ENCODE results near the gene HTR2A.

HTR2A gene

DNA sequence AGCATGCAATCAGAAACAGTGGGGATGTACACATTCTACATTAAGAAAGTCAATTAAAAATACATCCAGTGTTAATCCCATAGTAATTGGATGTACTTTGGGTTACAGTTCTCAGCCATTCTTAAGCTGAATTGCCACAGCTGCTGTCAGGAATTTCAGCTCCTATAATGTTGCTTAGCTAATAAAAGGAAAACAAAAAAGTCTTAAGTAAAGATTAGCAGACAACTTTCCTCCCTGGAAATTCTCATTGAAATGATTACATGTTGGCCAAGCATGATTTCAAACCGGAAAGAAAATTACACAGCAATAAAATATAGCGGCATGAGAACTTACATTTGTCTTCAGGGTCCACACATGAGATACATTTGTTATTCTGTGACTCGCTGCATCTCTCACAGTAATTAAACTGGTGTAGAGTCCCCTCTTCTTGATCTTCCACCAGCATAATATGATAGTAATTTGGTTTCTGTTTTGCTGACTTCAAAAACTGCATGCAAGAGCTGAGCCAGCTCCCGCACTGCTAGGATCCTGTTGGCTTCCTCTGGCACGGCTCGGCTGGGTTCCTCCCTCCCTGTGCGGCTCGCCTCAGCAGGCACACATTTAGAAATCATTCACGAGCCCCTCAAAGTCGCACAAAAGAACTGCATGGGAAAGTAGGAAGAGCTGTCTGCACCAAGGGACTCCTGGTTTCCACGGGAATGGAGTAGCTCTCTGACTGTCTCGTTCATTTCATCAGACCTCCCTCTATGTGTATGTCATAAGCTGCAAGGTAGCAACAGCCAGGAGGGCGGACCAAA is at the start of gene HTR2A:
TSS of gene HTR2A (minus strand) at position 713 of the 797 bp plus-strand sequence. CDS start 1,147 bp downstream, outside the sequence.
- peak in 41 of 42 donors; percentile 29 to 83 (median 55) for DNase-seq
- intact Hi-C loops (cut with DNase I) = no loop called here

DNA sequence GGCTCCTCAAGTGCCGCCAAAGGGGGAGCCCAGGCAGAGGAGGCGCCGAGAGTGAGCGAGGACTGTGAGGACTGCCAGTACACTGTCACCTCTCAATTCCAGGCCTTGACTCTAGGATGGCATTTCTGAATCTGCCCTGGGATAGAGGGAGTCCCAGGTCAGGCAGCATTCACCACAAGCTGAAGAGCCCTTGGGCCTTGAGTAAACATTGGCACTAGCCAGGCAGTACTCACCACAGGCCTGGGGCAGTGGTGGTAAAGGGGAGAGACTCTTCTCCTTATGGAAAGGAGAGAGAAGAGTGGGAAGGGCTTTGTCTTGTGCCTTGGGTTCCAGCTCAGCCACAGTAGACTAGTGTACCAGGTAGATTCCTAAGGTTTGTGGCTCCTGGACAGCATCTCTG is 39.7 kb upstream of the HTR2A start:
- no peak for DNase-seq
- intact Hi-C loops (cut with DNase I) = no loop called here

DNA sequence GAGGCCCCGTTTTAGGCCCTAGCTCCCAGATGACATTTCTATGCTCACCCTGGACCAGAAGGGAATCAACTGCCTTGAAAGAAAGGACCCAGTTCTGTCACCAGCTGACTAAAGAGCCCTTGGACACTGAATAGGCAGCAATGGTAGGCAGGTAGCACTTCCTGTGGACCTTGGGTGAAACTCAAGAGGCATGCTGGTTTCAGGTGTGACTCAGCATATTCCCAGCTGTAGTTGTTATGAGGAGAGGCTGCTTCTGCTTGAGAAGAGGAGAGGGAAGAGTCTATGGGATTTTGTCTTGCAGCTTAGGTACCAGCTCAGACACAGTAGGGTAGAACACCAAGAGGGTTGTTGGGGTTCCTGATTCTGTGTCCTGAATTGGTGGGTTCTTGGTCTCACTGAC is 37.9 kb upstream of the HTR2A start:
- no peak for DNase-seq
- intact Hi-C loops (cut with DNase I) = no loop called here

DNA sequence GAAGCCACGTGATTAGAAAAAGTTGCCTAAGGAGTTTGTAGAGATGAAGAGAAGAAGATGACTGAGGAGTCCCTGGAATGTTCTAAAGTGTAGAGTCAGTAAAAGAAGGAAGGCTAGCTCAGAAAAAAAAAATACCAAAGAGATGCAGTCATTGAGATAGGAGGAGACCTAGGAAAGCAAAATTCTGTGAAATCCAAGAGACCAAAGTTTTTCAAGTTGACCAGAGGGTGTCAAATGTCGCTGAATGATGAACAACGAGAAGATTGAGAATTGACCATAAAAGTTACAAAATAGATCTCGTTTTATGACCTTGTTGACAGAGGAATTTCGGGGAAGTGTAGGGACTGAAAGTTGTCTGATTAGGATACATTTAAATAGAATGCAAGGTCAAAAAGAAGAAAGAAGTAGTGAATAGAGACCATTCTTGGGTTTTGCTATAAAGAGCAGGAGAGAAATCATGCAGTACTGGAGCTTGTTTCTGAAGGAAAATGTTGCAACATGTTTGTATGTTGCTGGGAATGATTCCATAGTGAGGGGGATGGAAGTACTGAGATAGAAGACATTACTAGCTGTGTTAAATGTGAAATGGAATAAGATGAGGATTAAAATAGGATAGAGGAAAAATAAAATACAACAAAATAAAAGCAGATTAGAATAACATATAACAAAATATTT is 30.2 kb upstream of the HTR2A start:
- no peak for DNase-seq
- intact Hi-C loops (cut with DNase I) = no loop called here

DNA sequence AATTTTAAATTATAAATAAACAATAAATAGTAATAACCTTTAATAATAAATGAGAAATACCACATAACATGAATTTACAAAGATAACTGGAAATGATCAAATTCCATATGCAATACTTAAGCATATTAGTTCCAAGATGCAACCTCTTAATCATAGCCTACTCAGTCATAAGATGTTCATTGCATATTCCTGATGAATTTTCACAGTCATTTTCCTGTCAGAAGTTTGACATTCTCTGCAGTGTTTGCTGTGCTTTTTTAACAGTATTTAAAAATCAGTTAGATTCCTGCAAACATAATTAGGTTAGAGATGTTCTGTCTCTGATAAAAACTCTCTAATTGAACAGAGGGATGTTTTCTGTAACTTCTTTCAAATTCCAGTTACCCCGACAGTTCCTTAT is 28.6 kb upstream of the HTR2A start:
- DNase-seq = no peak
- intact Hi-C loops (cut with DNase I) = no loop called here

DNA sequence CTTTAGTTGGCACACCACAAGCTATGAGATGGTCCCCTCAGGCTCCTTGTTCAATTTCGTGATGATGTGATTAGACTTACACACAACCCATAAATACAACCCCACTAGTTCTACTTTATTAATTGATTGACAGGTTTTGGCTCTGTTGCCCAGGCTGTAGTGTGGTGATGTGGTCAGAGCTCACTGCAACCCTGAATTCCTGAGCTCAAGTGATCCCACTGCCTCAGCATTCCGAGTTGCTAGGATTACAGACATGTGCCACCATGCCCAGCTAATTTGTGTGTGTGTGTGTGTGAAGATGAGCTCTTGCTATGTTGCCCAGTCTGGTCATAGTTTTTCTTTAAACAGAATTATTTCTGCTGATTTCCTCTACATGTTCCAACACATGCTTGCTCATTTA is 17.5 kb upstream of the HTR2A start:
- intact Hi-C loops (cut with DNase I) = no loop called here
- no peak for DNase-seq

DNA sequence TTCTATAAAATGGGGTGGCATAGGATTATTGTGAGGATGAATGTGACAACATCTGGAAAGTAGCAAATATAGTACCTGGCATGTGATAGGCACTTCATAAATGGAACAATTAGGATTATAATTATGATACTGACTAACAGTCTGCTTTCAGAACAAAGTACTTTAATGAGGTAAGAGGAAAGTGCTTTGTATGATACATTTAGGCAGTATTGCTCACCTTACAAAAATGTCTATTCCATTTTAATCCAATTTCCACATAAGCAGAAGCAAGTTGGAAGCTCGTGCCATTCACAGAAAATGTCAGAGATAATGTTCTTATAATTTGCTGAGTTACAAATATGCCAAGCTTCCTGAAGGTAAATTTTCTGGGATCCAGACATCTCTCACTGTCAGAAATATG is 16.9 kb upstream of the HTR2A start:
- intact Hi-C loops (cut with DNase I) = no loop called here
- DNase-seq = no peak

DNA sequence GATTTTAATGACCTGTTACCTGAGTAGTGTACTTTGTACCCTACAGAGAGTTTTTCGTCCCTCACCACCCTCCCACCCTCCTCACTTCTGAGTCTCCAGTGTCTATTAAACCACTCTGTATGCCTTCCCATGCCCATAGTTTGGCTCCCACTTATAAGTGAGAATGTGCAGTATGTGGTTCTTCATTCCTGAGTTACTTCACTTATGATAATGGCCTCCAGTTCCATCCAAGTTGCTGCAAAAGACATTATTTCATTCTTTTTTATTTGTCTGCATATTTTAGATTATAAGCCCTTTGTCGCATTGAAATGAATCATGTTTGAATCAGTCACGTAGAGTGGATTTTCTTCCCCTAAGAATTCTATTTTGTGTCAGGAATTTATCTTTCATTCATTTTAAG is 12.2 kb upstream of the HTR2A start:
- no peak for DNase-seq
- intact Hi-C loops (cut with DNase I) = no loop called here

DNA sequence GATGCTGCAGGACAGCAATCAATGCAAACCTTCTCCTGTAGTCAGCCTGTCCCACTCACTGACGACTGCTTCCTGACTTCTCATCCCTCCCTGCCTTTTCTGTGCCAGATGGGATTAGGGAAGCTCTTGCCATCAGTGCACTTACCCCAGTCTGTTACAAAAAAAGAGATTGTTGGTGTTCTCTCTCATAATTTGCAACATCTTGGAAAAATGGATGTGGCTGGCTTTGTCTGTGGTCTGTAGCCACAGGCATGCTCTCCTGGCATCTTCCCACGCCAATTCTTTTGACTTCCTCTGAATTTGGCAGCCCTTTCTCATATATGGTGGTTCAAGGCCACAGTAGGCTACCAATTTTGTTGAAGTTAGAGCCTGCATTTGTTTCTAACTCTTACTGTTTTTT is 11.6 kb upstream of the HTR2A start:
- DNase-seq = no peak
- intact Hi-C loops (cut with DNase I) = no loop called here

DNA sequence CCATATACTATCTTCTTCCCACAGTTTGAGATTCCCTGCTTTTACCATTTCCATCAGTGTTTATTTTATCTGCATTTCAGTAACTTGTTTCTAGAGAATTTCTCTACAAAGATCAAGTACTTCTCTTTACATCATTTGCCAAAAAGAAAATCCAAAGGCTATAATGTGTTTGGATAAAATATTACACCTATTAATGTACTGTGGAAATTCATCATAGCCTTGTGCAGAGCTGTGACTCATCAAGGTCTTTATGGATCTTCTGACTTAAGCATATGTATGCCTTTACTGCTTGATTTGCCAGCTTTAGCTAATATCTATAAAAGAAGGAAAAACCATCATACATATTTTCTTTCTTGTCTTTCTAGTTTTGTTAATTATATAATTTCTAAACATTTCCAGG is 9.6 kb upstream of the HTR2A start:
- intact Hi-C loops (cut with DNase I) = no loop called here

DNA sequence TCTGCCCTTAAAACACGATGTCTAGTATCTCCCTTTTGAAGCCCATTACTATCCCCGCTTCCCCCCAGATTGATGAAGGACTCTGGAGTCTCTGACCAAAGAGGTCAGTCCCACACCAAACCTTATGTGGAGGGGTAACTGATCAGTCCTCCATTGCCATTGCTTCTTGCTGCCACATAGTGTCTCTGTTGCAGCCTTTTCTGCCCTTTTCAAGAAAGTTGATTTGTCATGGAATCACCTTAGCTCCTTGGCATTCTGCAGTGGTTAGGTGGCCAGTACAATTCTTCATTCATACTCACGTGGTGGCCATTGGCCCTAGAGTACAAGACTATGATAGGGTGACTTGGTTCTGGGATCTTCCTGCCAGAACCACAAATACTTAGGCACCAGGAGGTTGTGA is 8.4 kb upstream of the HTR2A start:
- no peak for DNase-seq
- intact Hi-C loops (cut with DNase I) = no loop called here

More for the DNA sequence above, 9.6 kb upstream of the HTR2A start:
- DNase-seq = no peak

DNA sequence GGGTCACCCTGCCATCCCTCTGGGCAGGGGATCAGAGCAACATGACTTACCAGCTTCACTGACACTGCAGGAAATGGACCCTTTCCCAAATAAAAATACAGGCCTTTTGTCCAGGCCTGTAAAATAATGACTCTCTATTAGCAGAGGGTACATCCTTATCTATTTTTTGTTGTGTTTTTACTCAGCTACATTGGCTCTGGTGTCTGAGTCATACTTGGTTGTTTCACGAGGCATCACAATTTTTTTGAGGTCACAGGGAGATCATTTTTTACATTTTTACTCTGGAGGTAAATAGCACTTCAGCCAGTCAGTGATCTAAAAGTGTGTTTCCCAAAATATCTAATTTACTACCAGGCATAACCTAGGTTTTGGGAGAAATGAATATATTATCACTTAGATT is 6.9 kb upstream of the HTR2A start:
- intact Hi-C loops (cut with DNase I) = no loop called here
- DNase-seq = no peak

DNA sequence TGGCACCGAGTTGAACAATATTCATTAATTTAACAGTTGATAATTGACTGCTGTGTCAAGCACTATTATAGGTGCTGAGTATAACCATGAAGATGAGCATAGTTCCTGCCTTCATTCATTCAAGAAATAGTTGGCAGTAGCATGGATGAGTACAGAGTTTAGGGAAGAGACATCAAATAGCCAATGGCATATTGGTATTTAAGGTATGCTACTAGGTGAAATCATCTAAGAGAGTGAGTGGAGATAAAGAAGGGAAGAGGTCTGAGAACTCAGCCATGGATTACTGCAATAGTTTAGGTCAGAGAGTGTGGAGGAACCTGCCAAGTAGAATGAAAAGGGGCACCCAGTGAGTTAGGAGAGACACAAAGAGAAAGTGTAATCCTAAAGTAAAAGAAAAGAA is 4.9 kb upstream of the HTR2A start:
- DNase-seq = no peak
- intact Hi-C loops (cut with DNase I) = no loop called here

DNA sequence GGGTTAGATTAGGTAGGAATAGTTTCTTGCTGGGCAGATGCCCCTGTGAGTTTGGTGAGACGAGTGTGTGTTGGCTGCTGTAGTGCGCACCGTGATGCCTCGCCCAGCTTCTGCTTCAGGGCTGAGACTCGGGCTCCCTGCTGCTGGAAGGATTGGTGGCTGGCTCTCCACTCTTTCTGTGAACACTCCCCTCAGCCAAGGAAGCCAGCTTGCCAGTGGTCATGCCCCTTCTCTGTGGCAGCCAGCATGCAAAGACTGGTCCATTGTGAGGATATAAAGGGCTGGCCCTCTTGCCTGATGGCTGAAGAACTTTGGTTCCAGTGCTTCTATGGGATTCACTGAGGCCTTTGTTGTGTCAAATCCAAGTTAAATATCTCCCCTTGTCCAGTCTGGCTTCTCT is 2.9 kb upstream of the HTR2A start:
- peak in 37 of 42 donors; percentile 9 to 70 (median 40) for DNase-seq
- intact Hi-C loops (cut with DNase I) = no loop called here

DNA sequence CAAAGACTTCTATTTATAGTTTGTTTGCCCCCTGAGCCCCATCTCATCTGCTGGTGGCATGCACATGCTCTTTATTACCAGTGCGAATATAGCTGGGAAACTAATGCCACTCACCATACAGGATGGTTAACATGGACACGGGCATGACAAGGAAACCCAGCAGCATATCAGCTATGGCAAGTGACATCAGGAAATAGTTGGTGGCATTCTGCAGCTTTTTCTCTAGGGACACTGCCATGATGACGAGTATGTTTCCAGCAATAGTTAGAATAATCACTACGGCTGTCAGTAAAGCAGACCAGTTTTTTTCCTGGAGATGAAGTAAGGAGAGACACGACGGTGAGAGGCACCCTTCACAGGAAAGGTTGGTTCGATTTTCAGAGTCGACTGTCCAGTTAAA is 1.5 kb downstream of the HTR2A start:
- intact Hi-C loops (cut with DNase I) = no loop called here
- no peak for DNase-seq

DNA sequence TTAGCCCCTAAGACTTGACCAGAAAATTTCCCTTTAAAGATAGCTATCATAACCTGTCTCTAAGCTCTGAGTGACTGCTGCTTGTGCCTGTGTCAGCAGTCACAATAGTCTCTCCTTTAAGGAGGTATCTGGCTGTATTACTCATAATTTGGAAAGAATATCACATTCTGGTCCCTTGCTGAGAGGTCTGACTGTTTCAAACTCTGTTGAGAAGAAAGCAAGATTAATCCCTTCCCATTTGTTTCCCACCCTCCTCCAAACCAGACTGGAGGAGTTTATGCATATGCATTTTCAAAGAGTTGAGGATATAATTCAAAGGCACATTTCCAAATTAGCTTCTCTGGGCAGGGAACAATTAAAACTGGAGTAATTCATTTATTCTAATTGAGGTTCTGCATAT is 2.3 kb downstream of the HTR2A start:
- intact Hi-C loops (cut with DNase I) = no loop called here

DNA sequence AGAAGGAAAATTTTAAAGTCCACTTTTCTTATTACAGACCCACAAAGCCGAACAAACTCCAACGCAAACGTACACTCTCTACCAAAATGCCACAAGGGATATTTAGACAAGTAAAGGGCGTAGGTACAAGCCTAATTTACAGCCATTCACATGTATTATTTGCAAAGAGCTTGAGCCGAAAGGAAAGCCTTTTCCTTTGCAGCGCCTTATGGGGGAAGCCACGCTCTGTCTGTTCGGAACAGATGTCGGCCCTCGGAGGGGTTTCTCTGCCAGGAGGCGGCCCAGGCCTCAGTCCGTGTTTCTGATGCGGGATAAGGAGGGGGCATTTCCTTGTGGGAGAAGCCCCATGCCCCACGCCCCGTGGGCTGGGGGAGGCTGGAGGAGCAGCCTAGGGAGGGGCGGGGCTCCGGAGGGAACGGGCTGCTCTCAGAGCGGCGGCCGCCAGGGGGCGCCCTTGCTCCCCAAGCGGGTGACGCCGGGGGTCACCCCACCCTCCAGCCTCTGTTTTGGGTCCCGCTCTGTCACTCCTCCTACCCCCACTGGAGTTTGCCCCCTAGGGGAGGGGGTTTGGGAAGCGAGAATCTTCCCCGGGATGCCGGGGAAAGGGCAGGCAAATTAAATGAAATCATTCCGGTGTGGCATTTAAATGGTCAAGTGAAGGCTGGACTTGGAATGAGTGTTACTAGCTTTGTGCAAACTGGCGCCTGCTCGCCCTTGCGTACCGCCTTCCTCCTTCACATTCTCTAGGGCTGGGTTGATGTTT is 2.9 kb downstream of the HTR2A start:
- intact Hi-C loops (cut with DNase I) = no loop called here
- peak; percentile 37 to 90 (median 78) for DNase-seq

More for the DNA sequence above, 2.3 kb downstream of the HTR2A start:
- no peak for DNase-seq

DNA sequence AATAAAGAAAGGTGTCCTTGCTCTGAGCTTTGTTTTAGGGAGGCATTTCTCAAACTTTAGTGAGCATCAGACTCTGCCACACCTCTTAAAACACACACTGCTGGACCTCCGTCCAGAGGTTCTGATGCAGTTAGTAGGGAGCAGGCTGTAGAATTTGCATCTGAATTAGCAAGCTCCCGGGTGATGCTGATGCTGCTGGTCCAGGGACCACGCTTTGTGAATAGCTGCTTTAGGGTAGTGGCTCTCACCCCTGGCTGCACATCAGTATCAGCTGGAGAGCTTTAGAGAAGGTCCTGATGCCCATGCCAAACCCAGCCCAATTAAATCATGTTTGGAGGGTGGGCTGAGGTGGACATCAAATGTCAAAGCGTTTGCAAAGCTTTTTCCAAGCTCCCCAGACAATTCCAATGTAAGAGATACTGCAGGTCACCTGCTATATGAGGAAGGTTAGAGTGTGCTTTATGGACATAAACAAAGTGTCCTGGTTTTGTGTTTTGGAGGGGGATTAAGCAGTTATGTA is 3.6 kb downstream of the HTR2A start:
- intact Hi-C loops (cut with DNase I) = no loop called here
- DNase-seq = peak in 5 of 42 donors; percentile 14 to 42 (median 22)

DNA sequence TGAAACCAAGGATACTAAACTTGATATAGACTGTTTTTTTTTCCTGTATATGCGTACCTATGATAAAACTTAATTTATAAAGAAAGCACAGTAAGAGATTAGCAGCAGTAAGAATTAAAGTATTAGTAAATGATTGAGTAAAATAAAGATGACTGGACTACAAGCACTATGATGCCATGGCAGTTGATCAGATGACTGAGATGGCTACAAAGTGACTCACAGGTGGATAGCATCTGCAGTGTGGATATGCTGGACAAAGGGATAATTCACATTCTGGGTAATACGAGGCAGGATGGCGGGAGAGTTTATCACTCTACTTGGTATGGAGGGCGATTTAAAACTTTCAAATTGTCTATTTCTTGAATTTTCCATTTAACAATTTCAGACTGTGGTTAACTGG is 11.8 kb downstream of the HTR2A start:
- intact Hi-C loops (cut with DNase I) = no loop called here
- DNase-seq = no peak

DNA sequence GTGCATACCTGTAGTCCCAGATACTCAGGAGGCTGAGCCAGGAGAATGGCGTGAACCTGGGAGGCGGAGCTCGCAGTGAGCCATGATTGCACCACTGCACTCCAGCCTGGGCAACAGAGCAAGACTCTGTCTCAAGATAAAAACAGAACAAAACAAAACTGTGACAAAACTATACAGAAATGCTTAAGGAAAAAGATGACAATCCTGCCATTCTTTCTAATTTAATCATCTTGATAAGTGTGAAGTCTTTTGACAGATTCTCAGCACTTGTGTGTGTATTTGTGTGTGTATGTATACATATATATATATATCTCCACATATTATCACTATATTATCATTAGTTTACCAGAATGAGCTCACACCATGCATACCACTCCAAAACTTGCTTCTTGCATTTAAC is 12.3 kb downstream of the HTR2A start:
- intact Hi-C loops (cut with DNase I) = no loop called here
- DNase-seq = no peak

Data from head of caudate nucleus (tissue), 42 donors.